HepG2 (cell line): ENCODE measurements around the gene LRRC8E.
"Not testable (repeated sequence)": the region's sequence is repeated elsewhere in the genome, so short reads cannot be mapped to it uniquely, and the experiment has no call there.

Source experiments
- CREB1 ChIP-seq, 2 experiments: fragments of 450-650 bp in 1 of 2; IDR thresholded peaks; 2 replicates each; pipeline ENCODE4 v1.6.1; 2016 to 2017; ENCODE audit warnings: control low read depth in 1 of 2, mild to moderate bottlenecking in 1 of 2, missing compliant biosample characterization in 1 of 2, missing genetic modification characterization in 1 of 2
- EHMT2 ChIP-seq: fragments of 200-600 bp; sonication (generic); IDR thresholded peaks from 2 replicates; pipeline ENCODE4 v1.7.0; 2017; ENCODE audit warnings: antibody characterized with exemption, low read depth, low read length, borderline replicate concordance
- NR2F6 ChIP-seq, 2 experiments: IDR thresholded peaks; 2 replicates each; pipeline ENCODE4 v1.6.1; 2016; ENCODE audit warnings: antibody characterized with exemption in 1 of 2, mild to moderate bottlenecking in 1 of 2
- POLR2A ChIP-seq, 2 experiments: IDR thresholded peaks; 2 replicates each; pipeline ENCODE4 v1.6.1; 2011; ENCODE audit warnings: low read depth in 2 of 2, low read length in 2 of 2, mild to moderate bottlenecking in 1 of 2, moderate library complexity in 1 of 2; ENCODE audit not compliant: insufficient read depth in 1 of 2
- PTBP1 ChIP-seq: fragments of 200-400 bp; formaldehyde crosslinking; IDR thresholded peaks from 2 replicates; pipeline ENCODE4 v1.6.1; 2018; ENCODE audit warnings: low read length, low read depth; ENCODE audit not compliant: poor library complexity, severe bottlenecking
- TAF1 ChIP-seq: sonication (generic); formaldehyde crosslinking; IDR thresholded peaks from 2 replicates; pipeline ENCODE4 v1.4.0; 2020; ENCODE audit warnings: missing genetic modification reagents
- ZNF460 ChIP-seq: sonication (generic); formaldehyde crosslinking; IDR thresholded peaks from 2 replicates; pipeline ENCODE4 v1.5.1; 2020; ENCODE audit warnings: missing genetic modification reagents, mild to moderate bottlenecking, borderline replicate concordance
- TF ChIP-seq, protein P1 (sequence below): IDR thresholded peaks from 2 replicates; pipeline ENCODE4 v1.6.1; 2012; ENCODE audit warnings: inconsistent platforms
- TF ChIP-seq, protein P2 (sequence below): sonication (generic); formaldehyde crosslinking; IDR thresholded peaks from 2 replicates; pipeline ENCODE4 v1.4.0; 2020; ENCODE audit warnings: missing genetic modification reagents
- TF ChIP-seq, protein P3 (sequence below): sonication (generic); formaldehyde crosslinking; IDR thresholded peaks from 2 replicates; pipeline ENCODE4 v1.5.0; 2020; ENCODE audit warnings: missing genetic modification reagents, mild to moderate bottlenecking, borderline replicate concordance
- TF ChIP-seq, protein P4 (sequence below): sonication (generic); formaldehyde crosslinking; IDR thresholded peaks from 2 replicates; pipeline ENCODE4 v1.5.0; 2020; ENCODE audit warnings: mild to moderate bottlenecking, missing genetic modification reagents, moderate library complexity
- TF ChIP-seq, protein P5 (sequence below): sonication (generic); formaldehyde crosslinking; IDR thresholded peaks from 2 replicates; pipeline ENCODE4 v1.4.0; 2020; ENCODE audit warnings: missing genetic modification reagents

DNA sequence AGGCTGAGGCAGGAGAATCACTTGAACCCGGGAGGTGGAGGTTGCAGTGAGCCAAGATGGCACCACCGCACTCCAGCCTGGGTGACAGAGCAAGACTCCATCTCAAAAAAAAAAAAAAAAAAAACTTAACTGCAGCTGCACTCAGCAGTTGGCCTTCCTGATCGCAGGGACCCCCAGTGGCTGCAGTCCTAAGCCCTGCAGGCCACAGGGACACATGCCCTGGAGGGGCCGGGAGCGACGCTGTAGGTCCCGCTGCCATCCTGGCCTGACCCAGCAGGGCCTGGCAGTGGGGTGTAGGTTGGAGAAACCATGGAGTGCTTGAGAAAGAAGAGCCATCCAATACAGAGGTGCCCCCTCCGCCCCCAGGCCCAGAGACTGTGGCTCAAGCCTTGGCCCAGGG lies 29.2 kb upstream of the LRRC8E start:
- TF ChIP-seq, protein P1, sequence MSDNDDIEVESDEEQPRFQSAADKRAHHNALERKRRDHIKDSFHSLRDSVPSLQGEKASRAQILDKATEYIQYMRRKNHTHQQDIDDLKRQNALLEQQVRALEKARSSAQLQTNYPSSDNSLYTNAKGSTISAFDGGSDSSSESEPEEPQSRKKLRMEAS: not testable (repeated sequence)
- TF ChIP-seq EHMT2; CREB1 (IDR thresholded peaks at IDR 0.05); CREB1 (CRISPR knock-in tag; IDR thresholded peaks at IDR 0.05); POLR2A (IDR thresholded peaks at IDR 0.05; ENCODE audit: insufficient read depth in 1 of 2, low read depth in 2 of 2, low read length in 2 of 2); ZNF460 (CRISPR knock-in tag); NR2F6 (IDR thresholded peaks at IDR 0.05); NR2F6 (CRISPR knock-in tag; IDR thresholded peaks at IDR 0.05); PTBP1; TAF1 (CRISPR knock-in tag): not testable (repeated sequence)
- TF ChIP-seq, protein P2, sequence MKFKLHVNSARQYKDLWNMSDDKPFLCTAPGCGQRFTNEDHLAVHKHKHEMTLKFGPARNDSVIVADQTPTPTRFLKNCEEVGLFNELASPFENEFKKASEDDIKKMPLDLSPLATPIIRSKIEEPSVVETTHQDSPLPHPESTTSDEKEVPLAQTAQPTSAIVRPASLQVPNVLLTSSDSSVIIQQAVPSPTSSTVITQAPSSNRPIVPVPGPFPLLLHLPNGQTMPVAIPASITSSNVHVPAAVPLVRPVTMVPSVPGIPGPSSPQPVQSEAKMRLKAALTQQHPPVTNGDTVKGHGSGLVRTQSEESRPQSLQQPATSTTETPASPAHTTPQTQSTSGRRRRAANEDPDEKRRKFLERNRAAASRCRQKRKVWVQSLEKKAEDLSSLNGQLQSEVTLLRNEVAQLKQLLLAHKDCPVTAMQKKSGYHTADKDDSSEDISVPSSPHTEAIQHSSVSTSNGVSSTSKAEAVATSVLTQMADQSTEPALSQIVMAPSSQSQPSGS (CRISPR knock-in tag): not testable (repeated sequence)
- TF ChIP-seq, protein P3, sequence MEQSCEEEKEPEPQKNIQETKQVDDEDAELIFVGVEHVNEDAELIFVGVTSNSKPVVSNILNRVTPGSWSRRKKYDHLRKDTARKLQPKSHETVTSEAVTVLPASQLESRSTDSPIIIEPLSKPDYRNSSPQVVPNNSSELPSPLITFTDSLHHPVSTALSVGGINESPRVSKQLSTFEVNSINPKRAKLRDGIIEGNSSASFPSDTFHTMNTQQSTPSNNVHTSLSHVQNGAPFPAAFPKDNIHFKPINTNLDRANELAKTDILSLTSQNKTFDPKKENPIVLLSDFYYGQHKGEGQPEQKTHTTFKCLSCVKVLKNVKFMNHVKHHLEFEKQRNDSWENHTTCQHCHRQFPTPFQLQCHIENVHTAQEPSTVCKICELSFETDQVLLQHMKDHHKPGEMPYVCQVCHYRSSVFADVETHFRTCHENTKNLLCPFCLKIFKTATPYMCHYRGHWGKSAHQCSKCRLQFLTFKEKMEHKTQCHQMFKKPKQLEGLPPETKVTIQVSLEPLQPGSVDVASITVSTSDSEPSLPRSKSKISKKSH (CRISPR knock-in tag): not testable (repeated sequence)
- TF ChIP-seq, protein P4, sequence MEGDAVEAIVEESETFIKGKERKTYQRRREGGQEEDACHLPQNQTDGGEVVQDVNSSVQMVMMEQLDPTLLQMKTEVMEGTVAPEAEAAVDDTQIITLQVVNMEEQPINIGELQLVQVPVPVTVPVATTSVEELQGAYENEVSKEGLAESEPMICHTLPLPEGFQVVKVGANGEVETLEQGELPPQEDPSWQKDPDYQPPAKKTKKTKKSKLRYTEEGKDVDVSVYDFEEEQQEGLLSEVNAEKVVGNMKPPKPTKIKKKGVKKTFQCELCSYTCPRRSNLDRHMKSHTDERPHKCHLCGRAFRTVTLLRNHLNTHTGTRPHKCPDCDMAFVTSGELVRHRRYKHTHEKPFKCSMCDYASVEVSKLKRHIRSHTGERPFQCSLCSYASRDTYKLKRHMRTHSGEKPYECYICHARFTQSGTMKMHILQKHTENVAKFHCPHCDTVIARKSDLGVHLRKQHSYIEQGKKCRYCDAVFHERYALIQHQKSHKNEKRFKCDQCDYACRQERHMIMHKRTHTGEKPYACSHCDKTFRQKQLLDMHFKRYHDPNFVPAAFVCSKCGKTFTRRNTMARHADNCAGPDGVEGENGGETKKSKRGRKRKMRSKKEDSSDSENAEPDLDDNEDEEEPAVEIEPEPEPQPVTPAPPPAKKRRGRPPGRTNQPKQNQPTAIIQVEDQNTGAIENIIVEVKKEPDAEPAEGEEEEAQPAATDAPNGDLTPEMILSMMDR (CRISPR knock-in tag): not testable (repeated sequence)
- TF ChIP-seq, protein P5, sequence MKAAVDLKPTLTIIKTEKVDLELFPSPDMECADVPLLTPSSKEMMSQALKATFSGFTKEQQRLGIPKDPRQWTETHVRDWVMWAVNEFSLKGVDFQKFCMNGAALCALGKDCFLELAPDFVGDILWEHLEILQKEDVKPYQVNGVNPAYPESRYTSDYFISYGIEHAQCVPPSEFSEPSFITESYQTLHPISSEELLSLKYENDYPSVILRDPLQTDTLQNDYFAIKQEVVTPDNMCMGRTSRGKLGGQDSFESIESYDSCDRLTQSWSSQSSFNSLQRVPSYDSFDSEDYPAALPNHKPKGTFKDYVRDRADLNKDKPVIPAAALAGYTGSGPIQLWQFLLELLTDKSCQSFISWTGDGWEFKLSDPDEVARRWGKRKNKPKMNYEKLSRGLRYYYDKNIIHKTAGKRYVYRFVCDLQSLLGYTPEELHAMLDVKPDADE (CRISPR knock-in tag): not testable (repeated sequence)
